HG03097 (cell line): ENCODE results near the gene CCDC90B.
"Not testable (repeated sequence)": the region's sequence is repeated elsewhere in the genome, so short reads cannot be mapped to it uniquely, and the experiment has no call there.

ENCODE experiments used
- ATAC-seq: cut with Tn5 transposase; IDR thresholded peaks from one replicate; pipeline ENCODE4 v1.9.1; 2021; ENCODE audit not compliant: unreplicated experiment, low FRiP score

CCDC90B gene

GRCh38 chr11:83285771-83286528, at the start of gene CCDC90B:
Gene CCDC90B (minus strand): TSS chr11:83286367. CDS start chr11:83285972, 395 bp downstream.
- ATAC-seq = peak; percentile 90

GRCh38 chr11:83335446-83336070, 49.4 kb upstream of the CCDC90B start:
- no peak for ATAC-seq

GRCh38 chr11:83330303-83330702, 44.1 kb upstream of the CCDC90B start:
- ATAC-seq = no peak

- no peak for ATAC-seq
Measured at GRCh38 chr11:83326326-83326725, 40.2 kb upstream of the CCDC90B start.

- no peak for ATAC-seq
Measured at GRCh38 chr11:83319346-83319745, 33.2 kb upstream of the CCDC90B start.

GRCh38 chr11:83318931-83319330, 32.8 kb upstream of the CCDC90B start:
- no peak for ATAC-seq

- no peak for ATAC-seq
Measured at GRCh38 chr11:83317757-83318690, 31.9 kb upstream of the CCDC90B start.

- not testable (repeated sequence) for ATAC-seq
Measured at GRCh38 chr11:83316897-83317268, 30.7 kb upstream of the CCDC90B start.

GRCh38 chr11:83316143-83316896, 30.2 kb upstream of the CCDC90B start:
- ATAC-seq = not testable (repeated sequence)

- ATAC-seq = no peak
Measured at GRCh38 chr11:83312430-83312829, 26.3 kb upstream of the CCDC90B start.

- no peak for ATAC-seq
Measured at GRCh38 chr11:83311701-83312100, 25.5 kb upstream of the CCDC90B start.

- no peak for ATAC-seq
Measured at GRCh38 chr11:83310718-83311117, 24.6 kb upstream of the CCDC90B start.

GRCh38 chr11:83308536-83308935, 22.4 kb upstream of the CCDC90B start:
- ATAC-seq = not testable (repeated sequence)

GRCh38 chr11:83306200-83307080, 20.3 kb upstream of the CCDC90B start:
- ATAC-seq = no peak

- no peak for ATAC-seq
Measured at GRCh38 chr11:83303316-83303715, 17.1 kb upstream of the CCDC90B start.

GRCh38 chr11:83302151-83302550, 16.0 kb upstream of the CCDC90B start:
- no peak for ATAC-seq

GRCh38 chr11:83299681-83300080, 13.5 kb upstream of the CCDC90B start:
- no peak for ATAC-seq

GRCh38 chr11:83294208-83294607, 8.0 kb upstream of the CCDC90B start:
- no peak for ATAC-seq

- ATAC-seq = no peak
Measured at GRCh38 chr11:83293457-83293774, 7.2 kb upstream of the CCDC90B start.
